ENCODE results near the gene DDX5. TPM values are rescaled to one million over a fixed set of nuclear protein-coding genes. Genes with fewer than 3 reads are reported as not detected.

Gene DDX5
- polyA plus RNA-seq, 1 of the 3 experiments (the other 2 are of a cell fraction), result 1,642 TPM

DNA sequence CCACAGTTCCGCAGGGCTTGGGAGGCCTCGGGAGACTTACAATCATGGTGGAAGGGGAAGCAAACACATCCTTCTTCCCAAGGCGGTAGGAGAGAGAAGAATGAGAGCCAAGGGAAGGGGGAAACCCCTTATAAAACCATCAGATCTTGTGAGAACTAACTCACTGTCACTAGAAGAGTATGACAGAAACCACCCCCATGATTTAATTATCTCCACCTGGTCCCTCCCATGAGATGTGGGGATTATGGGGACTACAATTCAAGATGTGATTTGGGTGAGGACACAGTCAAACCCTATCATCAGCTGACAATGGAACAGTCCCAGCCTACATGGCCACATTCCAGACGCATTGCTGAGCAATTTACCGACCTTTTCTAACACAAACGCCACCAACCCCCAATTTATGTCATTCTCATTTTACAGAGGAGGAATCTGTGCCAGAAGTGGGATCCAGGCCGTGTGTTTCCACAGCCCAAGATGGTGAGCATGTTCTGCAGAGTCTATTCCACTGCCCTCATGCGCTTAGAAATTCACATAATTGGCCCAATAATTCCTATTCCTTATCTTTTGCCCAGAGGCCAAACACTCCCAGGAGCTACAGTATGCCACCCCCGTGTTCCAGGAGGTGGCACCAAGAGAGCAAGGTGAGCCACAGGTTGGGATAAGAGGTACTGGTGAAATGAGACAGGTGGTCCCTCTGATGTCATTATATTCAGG, 39.9 kb downstream of the DDX5 start:
- TF ChIP-seq, protein P1, sequence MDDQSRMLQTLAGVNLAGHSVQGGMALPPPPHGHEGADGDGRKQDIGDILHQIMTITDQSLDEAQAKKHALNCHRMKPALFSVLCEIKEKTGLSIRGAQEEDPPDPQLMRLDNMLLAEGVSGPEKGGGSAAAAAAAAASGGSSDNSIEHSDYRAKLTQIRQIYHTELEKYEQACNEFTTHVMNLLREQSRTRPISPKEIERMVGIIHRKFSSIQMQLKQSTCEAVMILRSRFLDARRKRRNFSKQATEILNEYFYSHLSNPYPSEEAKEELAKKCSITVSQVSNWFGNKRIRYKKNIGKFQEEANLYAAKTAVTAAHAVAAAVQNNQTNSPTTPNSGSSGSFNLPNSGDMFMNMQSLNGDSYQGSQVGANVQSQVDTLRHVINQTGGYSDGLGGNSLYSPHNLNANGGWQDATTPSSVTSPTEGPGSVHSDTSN (IDR thresholded peaks at IDR 0.05), result no peak
- TF ChIP-seq, protein P2, sequence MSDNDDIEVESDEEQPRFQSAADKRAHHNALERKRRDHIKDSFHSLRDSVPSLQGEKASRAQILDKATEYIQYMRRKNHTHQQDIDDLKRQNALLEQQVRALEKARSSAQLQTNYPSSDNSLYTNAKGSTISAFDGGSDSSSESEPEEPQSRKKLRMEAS (IDR thresholded peaks at IDR 0.05; ENCODE audit: low read depth), result no peak
- no peak for TF ChIP-seq NRF1 (IDR thresholded peaks at IDR 0.05; ENCODE audit: low read depth, low read length)
- TF ChIP-seq JUND (IDR thresholded peaks at IDR 0.05), result no peak
- no peak for TF ChIP-seq GATA2 (CRISPR knock-in tag; IDR thresholded peaks at IDR 0.05)
- TF ChIP-seq RCOR1 (IDR thresholded peaks at IDR 0.05; ENCODE audit: low read length), result no peak
- TF ChIP-seq SIN3A (IDR thresholded peaks at IDR 0.05; ENCODE audit: borderline replicate concordance, low read depth, low read length), result no peak
- no peak for TF ChIP-seq TCF12 (IDR thresholded peaks at IDR 0.05)
- TF ChIP-seq TEAD4 (IDR thresholded peaks at IDR 0.05; ENCODE audit: borderline replicate concordance, insufficient read depth), result no peak
- TF ChIP-seq TAF1 (IDR thresholded peaks at IDR 0.05; ENCODE audit: borderline replicate concordance, low read depth, low read length), result no peak
- TF ChIP-seq EZH2phosphoT487 (IDR thresholded peaks at IDR 0.05; ENCODE audit: borderline replicate concordance, low read depth), result no peak
- TF ChIP-seq POLR2AphosphoS5 (IDR thresholded peaks at IDR 0.05; ENCODE audit: low read depth, low read length), result no peak
- no peaks in the 10 kb centered on the region for H3K9me2 ChIP-seq
- ChIA-PET POLR2A (no interaction called here), CTCF (interaction anchor here (1.0 to 2.4 kb wide), 5 partner anchors 9 to 47 kb away, joined by 3 to 13 read pairs (median 3); no protein-coding TSS in a partner anchor)
- H3K79me2 ChIP-seq (ENCODE audit: insufficient read depth), result no peaks in the 10 kb centered on the region
- H3K4me1 ChIP-seq (ENCODE audit: control insufficient read depth in 1 of 2, insufficient read depth in 2 of 2, low read depth in 1 of 2, low read length in 1 of 2), result no peaks in the 10 kb centered on the region
- H3K27ac ChIP-seq (ENCODE audit: low read depth in 2 of 2, low read length in 1 of 2), result no peak overlapping the region
- no peaks in the 10 kb centered on the region for H4K20me1 ChIP-seq (ENCODE audit: insufficient read depth)
- H3K4me2 ChIP-seq, result no peak overlapping the region
- no peak overlapping the region for H3K9ac ChIP-seq
- 62% methylated on average over 9 of the region's 9 CpGs for WGBS (ENCODE audit: low lambda C conversion rate)
- no peaks in the 10 kb centered on the region for H3K27me3 ChIP-seq (ENCODE audit: insufficient read depth)
- no peaks in the 10 kb centered on the region for H3F3A ChIP-seq (replicated peaks; ENCODE audit: insufficient read depth)
- no peak for DNase-seq
- no peaks in the 10 kb centered on the region for H3K9me3 ChIP-seq
- no peak overlapping the region for H3K4me3 ChIP-seq (ENCODE audit: low read depth in 2 of 2, low read length in 1 of 2)
- H3K36me3 ChIP-seq (replicated peaks in 1 of 2; ENCODE audit: control insufficient read depth in 1 of 2, insufficient read depth in 2 of 2, low read length in 1 of 2), result no peaks in the 10 kb centered on the region
- H2AFZ ChIP-seq (ENCODE audit: low read depth), result no peak overlapping the region

DNA sequence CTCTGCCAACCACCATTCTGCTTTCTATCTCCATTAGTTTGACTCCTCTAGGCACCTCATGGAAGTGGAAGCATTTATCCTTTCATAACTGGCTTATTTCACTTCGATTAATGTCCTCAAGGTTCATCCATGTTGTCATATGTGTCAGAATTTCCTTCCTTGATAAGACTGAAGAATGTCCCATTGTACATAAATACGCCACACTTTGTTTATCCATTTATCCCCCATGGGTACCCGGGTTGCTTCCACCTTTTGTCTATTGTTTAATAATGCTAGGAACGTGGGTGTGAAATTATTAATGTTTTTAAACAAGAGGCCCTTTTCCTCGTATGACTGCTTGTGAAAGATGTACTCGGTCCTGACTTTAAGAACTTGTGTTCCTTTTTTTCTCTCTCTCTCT, 44.3 kb downstream of the DDX5 start:
- H3K27me3 ChIP-seq (ENCODE audit: insufficient read depth), result no peaks in the 10 kb centered on the region
- H3K79me2 ChIP-seq (ENCODE audit: insufficient read depth), result no peaks in the 10 kb centered on the region
- H4K20me1 ChIP-seq (ENCODE audit: insufficient read depth), result no peaks in the 10 kb centered on the region
- no peaks in the 10 kb centered on the region for H3K9me2 ChIP-seq
- ChIA-PET CTCF (interaction anchor here (1.3 kb wide), 1 partner anchor 42 kb away, joined by 3 read pairs; no protein-coding TSS in a partner anchor), POLR2A (no interaction called here)
- no peaks in the 10 kb centered on the region for H3F3A ChIP-seq (replicated peaks; ENCODE audit: insufficient read depth)
- no peaks in the 10 kb centered on the region for H3K36me3 ChIP-seq (replicated peaks in 1 of 2; ENCODE audit: control insufficient read depth in 1 of 2, insufficient read depth in 2 of 2, low read length in 1 of 2)
- no peak overlapping the region for H3K9ac ChIP-seq
- 75% methylated on average over 6 of the region's 6 CpGs for WGBS (ENCODE audit: low lambda C conversion rate)
- H2AFZ ChIP-seq (ENCODE audit: low read depth), result no peak overlapping the region
- H3K27ac ChIP-seq (ENCODE audit: low read depth in 2 of 2, low read length in 1 of 2), result no peak overlapping the region
- no peak overlapping the region for H3K4me2 ChIP-seq
- no peaks in the 10 kb centered on the region for H3K9me3 ChIP-seq
- DNase-seq, result no peak
- no peaks in the 10 kb centered on the region for H3K4me1 ChIP-seq (ENCODE audit: control insufficient read depth in 1 of 2, insufficient read depth in 2 of 2, low read depth in 1 of 2, low read length in 1 of 2)
- no peak overlapping the region for H3K4me3 ChIP-seq (ENCODE audit: low read depth in 2 of 2, low read length in 1 of 2)
- TF ChIP-seq, protein P3, sequence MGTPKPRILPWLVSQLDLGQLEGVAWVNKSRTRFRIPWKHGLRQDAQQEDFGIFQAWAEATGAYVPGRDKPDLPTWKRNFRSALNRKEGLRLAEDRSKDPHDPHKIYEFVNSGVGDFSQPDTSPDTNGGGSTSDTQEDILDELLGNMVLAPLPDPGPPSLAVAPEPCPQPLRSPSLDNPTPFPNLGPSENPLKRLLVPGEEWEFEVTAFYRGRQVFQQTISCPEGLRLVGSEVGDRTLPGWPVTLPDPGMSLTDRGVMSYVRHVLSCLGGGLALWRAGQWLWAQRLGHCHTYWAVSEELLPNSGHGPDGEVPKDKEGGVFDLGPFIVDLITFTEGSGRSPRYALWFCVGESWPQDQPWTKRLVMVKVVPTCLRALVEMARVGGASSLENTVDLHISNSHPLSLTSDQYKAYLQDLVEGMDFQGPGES (IDR thresholded peaks at IDR 0.05; ENCODE audit: low read depth, low read length), result no peak
- TF ChIP-seq, protein P4, sequence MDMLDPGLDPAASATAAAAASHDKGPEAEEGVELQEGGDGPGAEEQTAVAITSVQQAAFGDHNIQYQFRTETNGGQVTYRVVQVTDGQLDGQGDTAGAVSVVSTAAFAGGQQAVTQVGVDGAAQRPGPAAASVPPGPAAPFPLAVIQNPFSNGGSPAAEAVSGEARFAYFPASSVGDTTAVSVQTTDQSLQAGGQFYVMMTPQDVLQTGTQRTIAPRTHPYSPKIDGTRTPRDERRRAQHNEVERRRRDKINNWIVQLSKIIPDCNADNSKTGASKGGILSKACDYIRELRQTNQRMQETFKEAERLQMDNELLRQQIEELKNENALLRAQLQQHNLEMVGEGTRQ (IDR thresholded peaks at IDR 0.05; ENCODE audit: borderline replicate concordance, low read depth, low read length), result no peak
- TF ChIP-seq FOXJ3 (CRISPR knock-in tag; IDR thresholded peaks at IDR 0.05) (no peak), SIN3A (IDR thresholded peaks at IDR 0.05; ENCODE audit: borderline replicate concordance, low read depth, low read length) (no peak), SMC3 (IDR thresholded peaks at IDR 0.05; ENCODE audit: low read depth, low read length) (no peak), RXRA (IDR thresholded peaks at IDR 0.05; ENCODE audit: borderline replicate concordance, low read depth) (no peak), EP300 (IDR thresholded peaks at IDR 0.05; ENCODE audit: borderline replicate concordance in 1 of 2, low read depth in 1 of 2, low read length in 1 of 2) (no peak), EZH2phosphoT487 (IDR thresholded peaks at IDR 0.05; ENCODE audit: borderline replicate concordance, low read depth) (no peak), MEF2A (IDR thresholded peaks at IDR 0.05; ENCODE audit: borderline replicate concordance, low read depth) (no peak)
- TF ChIP-seq, protein P2 (IDR thresholded peaks at IDR 0.05; ENCODE audit: low read depth), result no peak
- TF ChIP-seq, protein P5, sequence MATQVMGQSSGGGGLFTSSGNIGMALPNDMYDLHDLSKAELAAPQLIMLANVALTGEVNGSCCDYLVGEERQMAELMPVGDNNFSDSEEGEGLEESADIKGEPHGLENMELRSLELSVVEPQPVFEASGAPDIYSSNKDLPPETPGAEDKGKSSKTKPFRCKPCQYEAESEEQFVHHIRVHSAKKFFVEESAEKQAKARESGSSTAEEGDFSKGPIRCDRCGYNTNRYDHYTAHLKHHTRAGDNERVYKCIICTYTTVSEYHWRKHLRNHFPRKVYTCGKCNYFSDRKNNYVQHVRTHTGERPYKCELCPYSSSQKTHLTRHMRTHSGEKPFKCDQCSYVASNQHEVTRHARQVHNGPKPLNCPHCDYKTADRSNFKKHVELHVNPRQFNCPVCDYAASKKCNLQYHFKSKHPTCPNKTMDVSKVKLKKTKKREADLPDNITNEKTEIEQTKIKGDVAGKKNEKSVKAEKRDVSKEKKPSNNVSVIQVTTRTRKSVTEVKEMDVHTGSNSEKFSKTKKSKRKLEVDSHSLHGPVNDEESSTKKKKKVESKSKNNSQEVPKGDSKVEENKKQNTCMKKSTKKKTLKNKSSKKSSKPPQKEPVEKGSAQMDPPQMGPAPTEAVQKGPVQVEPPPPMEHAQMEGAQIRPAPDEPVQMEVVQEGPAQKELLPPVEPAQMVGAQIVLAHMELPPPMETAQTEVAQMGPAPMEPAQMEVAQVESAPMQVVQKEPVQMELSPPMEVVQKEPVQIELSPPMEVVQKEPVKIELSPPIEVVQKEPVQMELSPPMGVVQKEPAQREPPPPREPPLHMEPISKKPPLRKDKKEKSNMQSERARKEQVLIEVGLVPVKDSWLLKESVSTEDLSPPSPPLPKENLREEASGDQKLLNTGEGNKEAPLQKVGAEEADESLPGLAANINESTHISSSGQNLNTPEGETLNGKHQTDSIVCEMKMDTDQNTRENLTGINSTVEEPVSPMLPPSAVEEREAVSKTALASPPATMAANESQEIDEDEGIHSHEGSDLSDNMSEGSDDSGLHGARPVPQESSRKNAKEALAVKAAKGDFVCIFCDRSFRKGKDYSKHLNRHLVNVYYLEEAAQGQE (IDR thresholded peaks at IDR 0.05; ENCODE audit: low read depth, low read length), result no peak
